GM10847 (cell line): Measurements from ENCODE around the gene HS6ST1.
A peak's percentile ranks its signal among the peaks of the same experiment; 100 is the strongest.

Source experiments
- POLR2A ChIP-seq: IDR thresholded peaks from 2 replicates; pipeline ENCODE4 v1.6.1; 2011; ENCODE audit not compliant: insufficient read length; ENCODE audit errors: extremely low read depth

Gene HS6ST1

GRCh38 chr2:128327180-128327964 lies 8.7 kb upstream of the HS6ST1 start:
- TF ChIP-seq POLR2A = no peak

- no peak for TF ChIP-seq POLR2A
These were observed 7.7 kb upstream of the HS6ST1 start for GRCh38 chr2:128326346-128326745.

- TF ChIP-seq POLR2A = no peak
These were observed 7.0 kb upstream of the HS6ST1 start for GRCh38 chr2:128325611-128326181.

GRCh38 chr2:128324897-128325410 lies 6.3 kb upstream of the HS6ST1 start:
- TF ChIP-seq POLR2A = no peak

GRCh38 chr2:128324008-128324896 lies 5.6 kb upstream of the HS6ST1 start:
- TF ChIP-seq POLR2A = no peak

GRCh38 chr2:128323555-128323931 lies 4.9 kb upstream of the HS6ST1 start:
- TF ChIP-seq POLR2A = no peak

GRCh38 chr2:128322715-128323554 lies 4.3 kb upstream of the HS6ST1 start:
- TF ChIP-seq POLR2A = no peak

GRCh38 chr2:128321784-128322714 lies 3.4 kb upstream of the HS6ST1 start:
- peak; percentile 11 for TF ChIP-seq POLR2A

GRCh38 chr2:128320906-128321771 lies 2.5 kb upstream of the HS6ST1 start:
- no peak for TF ChIP-seq POLR2A

GRCh38 chr2:128320192-128320905 lies 1.7 kb upstream of the HS6ST1 start:
- TF ChIP-seq POLR2A = no peak

- TF ChIP-seq POLR2A = no peak
These were observed 1.0 kb upstream of the HS6ST1 start for GRCh38 chr2:128319631-128320191.
